ENCODE measurements around the gene ST6GALNAC3.

ST6GALNAC3 gene

DNA sequence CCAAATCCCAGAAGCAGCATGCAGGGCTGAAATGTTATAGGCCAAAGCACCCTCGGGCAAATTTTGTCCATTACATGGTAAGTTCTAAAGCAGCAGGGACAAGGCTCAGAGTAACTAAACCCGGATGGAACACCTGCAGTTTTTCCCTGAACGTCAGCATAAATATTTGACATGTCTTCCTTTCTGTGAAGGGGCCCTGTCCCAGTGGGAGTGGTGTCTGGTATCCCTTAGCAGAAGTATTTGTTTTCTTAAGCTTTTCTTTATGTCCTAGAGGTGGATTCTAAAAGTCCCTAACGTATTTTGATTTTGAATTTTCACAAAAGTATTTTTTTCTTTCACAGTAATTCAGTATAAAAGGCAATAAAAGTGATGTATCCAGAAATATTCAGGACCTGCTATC is 223.9 kb downstream of the ST6GALNAC3 start:
- DNase-seq (ENCODE audit: low read depth, low spot score), result no peak
- CTCF ChIA-PET, result no interaction called here
- TF ChIP-seq, protein P1, sequence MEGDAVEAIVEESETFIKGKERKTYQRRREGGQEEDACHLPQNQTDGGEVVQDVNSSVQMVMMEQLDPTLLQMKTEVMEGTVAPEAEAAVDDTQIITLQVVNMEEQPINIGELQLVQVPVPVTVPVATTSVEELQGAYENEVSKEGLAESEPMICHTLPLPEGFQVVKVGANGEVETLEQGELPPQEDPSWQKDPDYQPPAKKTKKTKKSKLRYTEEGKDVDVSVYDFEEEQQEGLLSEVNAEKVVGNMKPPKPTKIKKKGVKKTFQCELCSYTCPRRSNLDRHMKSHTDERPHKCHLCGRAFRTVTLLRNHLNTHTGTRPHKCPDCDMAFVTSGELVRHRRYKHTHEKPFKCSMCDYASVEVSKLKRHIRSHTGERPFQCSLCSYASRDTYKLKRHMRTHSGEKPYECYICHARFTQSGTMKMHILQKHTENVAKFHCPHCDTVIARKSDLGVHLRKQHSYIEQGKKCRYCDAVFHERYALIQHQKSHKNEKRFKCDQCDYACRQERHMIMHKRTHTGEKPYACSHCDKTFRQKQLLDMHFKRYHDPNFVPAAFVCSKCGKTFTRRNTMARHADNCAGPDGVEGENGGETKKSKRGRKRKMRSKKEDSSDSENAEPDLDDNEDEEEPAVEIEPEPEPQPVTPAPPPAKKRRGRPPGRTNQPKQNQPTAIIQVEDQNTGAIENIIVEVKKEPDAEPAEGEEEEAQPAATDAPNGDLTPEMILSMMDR (IDR thresholded peaks at IDR 0.05; ENCODE audit: insufficient read depth, low read length, missing control alignments), result no peak
- POLR2A ChIA-PET, result no interaction called here
- no peak overlapping the region for H3K4me3 ChIP-seq (ENCODE audit: low read depth, low read length)

DNA sequence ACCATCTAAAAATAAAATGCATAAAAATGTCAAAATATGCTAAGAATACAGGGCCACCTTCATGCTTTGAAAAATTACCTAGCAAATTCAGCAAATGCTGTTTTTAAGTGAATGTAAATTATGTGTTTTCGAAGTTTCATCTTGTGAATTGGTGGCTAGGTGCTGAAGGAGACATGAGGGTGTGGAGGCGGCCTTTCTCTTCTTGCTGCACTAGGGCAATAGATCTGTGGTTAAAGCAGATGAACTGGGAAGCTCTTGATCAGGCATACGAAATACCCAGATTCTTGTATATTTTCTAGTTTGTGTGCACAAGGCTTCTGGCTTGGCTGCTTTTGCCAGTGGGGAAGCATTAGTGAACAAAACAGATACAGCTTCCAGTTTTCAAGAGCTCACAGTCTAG is 224.5 kb downstream of the ST6GALNAC3 start:
- CTCF ChIA-PET, result no interaction called here
- POLR2A ChIA-PET, result no interaction called here
- DNase-seq (ENCODE audit: low read depth, low spot score), result no peak
- TF ChIP-seq, protein P1 (IDR thresholded peaks at IDR 0.05; ENCODE audit: insufficient read depth, low read length, missing control alignments), result no peak
- H3K4me3 ChIP-seq (ENCODE audit: low read depth, low read length), result no peak overlapping the region

DNA sequence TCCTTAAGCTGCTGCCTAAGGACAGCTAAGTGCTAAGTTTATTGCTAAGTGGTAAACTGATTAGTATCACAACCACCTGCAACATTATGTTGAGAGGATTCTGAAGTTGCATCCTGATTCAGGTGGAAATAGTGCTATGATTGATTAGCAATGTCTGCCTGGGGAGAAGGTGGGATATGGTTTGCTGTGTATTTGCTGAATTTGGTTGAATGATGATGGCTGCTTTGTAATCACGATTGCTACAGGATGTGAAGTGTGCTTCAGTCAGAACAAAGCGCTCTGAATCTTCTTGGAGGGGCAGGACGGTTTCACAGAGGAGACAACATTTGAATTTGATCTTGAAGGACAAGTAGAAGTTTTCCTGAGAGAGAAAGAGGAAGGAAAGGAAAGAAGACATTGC is 226.0 kb downstream of the ST6GALNAC3 start:
- ChIA-PET POLR2A (no interaction called here), CTCF (no interaction called here)
- no peak for DNase-seq (ENCODE audit: low read depth, low spot score)
- H3K4me3 ChIP-seq (ENCODE audit: low read depth, low read length), result no peak overlapping the region
- TF ChIP-seq, protein P1 (IDR thresholded peaks at IDR 0.05; ENCODE audit: insufficient read depth, low read length, missing control alignments), result no peak

DNA sequence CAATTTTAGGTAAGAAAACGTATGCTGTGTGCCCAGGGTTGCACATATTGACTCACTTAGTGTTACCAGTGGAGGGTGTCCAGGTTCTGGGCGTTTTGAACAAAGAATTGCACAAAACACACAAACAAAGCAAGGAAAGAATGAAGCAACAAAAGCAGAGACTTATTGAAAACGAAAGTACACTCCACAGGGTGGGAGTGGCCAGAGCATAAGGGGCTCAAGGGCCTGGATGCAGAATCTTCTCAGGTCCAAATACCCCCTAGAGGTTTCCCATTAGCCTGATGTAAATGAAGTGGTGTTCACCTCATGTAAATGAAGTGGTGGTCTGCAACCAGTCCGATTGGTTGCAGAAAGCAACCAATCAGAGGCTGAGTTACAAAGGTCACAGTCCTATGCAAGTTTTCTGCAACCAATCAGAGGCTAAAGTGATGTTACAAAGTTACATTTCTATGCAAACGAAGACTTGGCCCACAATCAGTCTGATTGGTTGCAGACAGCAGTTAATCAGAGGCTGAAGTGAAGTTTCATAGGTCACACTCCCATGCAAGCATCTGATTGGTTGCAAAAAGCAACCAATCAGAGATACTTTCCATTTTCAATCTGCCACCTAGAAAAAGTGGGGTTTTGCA is 228.3 kb downstream of the ST6GALNAC3 start:
- H3K4me3 ChIP-seq (ENCODE audit: low read depth, low read length), result no peak overlapping the region
- TF ChIP-seq, protein P1 (IDR thresholded peaks at IDR 0.05; ENCODE audit: insufficient read depth, low read length, missing control alignments), result no peak
- DNase-seq (ENCODE audit: low read depth, low spot score), result no peak
- ChIA-PET CTCF (no interaction called here), POLR2A (no interaction called here)

DNA sequence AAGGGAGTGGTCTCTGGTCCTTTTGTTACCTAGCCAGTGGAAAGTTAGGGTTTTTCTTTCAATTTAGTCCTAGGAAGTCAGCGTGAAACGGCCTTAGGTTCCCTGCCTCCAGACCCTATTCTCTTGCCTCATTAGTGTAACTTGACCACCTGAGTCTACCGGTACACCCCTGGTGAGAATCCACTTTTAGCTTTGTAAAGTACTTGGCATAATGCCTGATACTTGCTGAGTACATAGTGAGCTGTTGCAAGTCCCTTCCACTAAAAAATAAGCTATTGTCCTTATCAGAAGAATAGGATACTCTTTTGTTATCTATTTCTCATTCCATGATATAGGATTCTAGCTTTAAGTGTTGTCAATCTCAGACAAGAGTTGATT is 228.8 kb downstream of the ST6GALNAC3 start:
- no peak for DNase-seq (ENCODE audit: low read depth, low spot score)
- TF ChIP-seq, protein P1 (IDR thresholded peaks at IDR 0.05; ENCODE audit: insufficient read depth, low read length, missing control alignments), result no peak
- CTCF ChIA-PET, result no interaction called here
- no peak overlapping the region for H3K4me3 ChIP-seq (ENCODE audit: low read depth, low read length)
- POLR2A ChIA-PET, result no interaction called here

DNA sequence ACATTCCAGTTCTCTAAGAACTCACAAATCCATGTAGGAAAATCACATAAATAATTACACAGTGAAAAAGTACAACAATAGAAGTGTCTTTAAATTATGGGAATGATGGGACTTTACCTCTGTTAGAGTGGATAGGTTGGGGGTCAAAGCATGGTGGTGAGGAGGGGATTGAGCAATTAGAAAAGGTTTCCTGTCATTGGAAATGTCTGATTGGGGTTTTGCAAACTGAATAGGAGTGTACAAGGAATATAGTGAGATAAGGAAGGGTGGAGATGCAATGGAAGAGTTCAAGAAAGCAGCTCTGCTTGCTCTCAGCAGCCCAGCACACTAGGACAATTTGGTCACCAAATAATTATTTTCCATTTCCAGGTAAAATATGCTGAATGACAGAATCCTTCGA is 238.8 kb downstream of the ST6GALNAC3 start:
- no peak overlapping the region for H3K4me3 ChIP-seq (ENCODE audit: low read depth, low read length)
- CTCF ChIA-PET, result no interaction called here
- POLR2A ChIA-PET, result no interaction called here
- DNase-seq (ENCODE audit: low read depth, low spot score), result no peak
- TF ChIP-seq, protein P1 (IDR thresholded peaks at IDR 0.05; ENCODE audit: insufficient read depth, low read length, missing control alignments), result no peak

All from AG04449 (cell line).